KMS-11 (cell line): Measurements from ENCODE around the gene C2orf72.

Source experiments
- H2AFZ ChIP-seq: fragments of 200-600 bp; sonication (generic); 2 replicates; pipeline ENCODE4 v1.6.1; 2016; ENCODE audit warnings: antibody characterized with exemption, mixed run types, low read depth
- H3K27ac ChIP-seq: fragments of 200-600 bp; sonication (generic); 2 replicates; pipeline ENCODE4 v1.6.1; 2016; ENCODE audit warnings: mild to moderate bottlenecking, mixed run types
- H3K27me3 ChIP-seq: fragments of 200-600 bp; sonication (generic); 2 replicates; pipeline ENCODE4 v1.6.1; 2017; ENCODE audit warnings: mild to moderate bottlenecking, low read depth, mixed run types, moderate library complexity; ENCODE audit not compliant: insufficient read depth
- H3K36me3 ChIP-seq: fragments of 200-600 bp; sonication (generic); 2 replicates; pipeline ENCODE4 v1.6.1; 2017; ENCODE audit warnings: mild to moderate bottlenecking, mixed run types; ENCODE audit not compliant: insufficient read depth
- H3K4me1 ChIP-seq: fragments of 200-600 bp; sonication (generic); 2 replicates; pipeline ENCODE4 v1.6.1; 2016; ENCODE audit warnings: mild to moderate bottlenecking, low read depth, mixed run types; ENCODE audit not compliant: poor library complexity, severe bottlenecking
- H3K4me2 ChIP-seq: fragments of 200-600 bp; sonication (generic); 2 replicates; pipeline ENCODE4 v1.7.0; 2016; ENCODE audit warnings: mild to moderate bottlenecking, mixed run types
- H3K4me3 ChIP-seq: fragments of 200-600 bp; sonication (generic); IDR thresholded peaks from 2 replicates; pipeline ENCODE4 v1.6.1; 2017; ENCODE audit warnings: low read depth, low read length, mixed read lengths; ENCODE audit not compliant: insufficient read depth
- H3K79me2 ChIP-seq: fragments of 200-600 bp; sonication (generic); 2 replicates; pipeline ENCODE4 v1.6.1; 2016; ENCODE audit warnings: low read depth, mixed run types; ENCODE audit not compliant: insufficient read depth
- H3K9ac ChIP-seq: fragments of 200-600 bp; sonication (generic); 2 replicates; pipeline ENCODE4 v1.6.1; 2016; ENCODE audit warnings: mild to moderate bottlenecking, mixed run types
- H4K20me1 ChIP-seq: fragments of 200-600 bp; sonication (generic); 2 replicates; pipeline ENCODE4 v1.6.1; 2016; ENCODE audit warnings: mild to moderate bottlenecking, mixed run types; ENCODE audit not compliant: insufficient read depth
- CTCF ChIP-seq: fragments of 200-600 bp; sonication (generic); conservative IDR thresholded peaks from 2 replicates; pipeline ENCODE4 v1.6.1; 2017; ENCODE audit warnings: low read depth, mild to moderate bottlenecking, antibody characterized with exemption, low read length, moderate library complexity, mixed read lengths

Gene C2orf72

GRCh38 chr2:231094736-231095346 is 57.5 kb downstream of the C2orf72 start:
- Histone ChIP-seq H2AFZ (no peak overlapping the region), H3K27ac (no peak overlapping the region), H3K4me1 (no peaks in the 10 kb centered on the region), H3K36me3 (no peaks in the 10 kb centered on the region), H3K27me3 (no peaks in the 10 kb centered on the region), H4K20me1 (no peaks in the 10 kb centered on the region), H3K79me2 (0 out of 2 replicates have a peak, but pooled peaks cover 10% of the 10 kb centered on the region), H3K4me3 (no peak overlapping the region), H3K4me2 (no peak overlapping the region), H3K9ac (no peak overlapping the region)
- TF ChIP-seq CTCF, result no peak
